RCC 7860 (cell line): ENCODE measurements around the gene CD3D.
A peak's percentile ranks its signal among the peaks of the same experiment; 100 is the strongest.

Experiments
- DNase-seq: peaks from one replicate; pipeline ENCODE4 v3.0.0-alpha.2; 2015; ENCODE audit warnings: low spot score
- FAIRE-seq: peaks from 2 replicates; lab custom pipeline; 2012; peaks lifted over from hg19 to GRCh38; lab: Jason Lieb, UNC

CD3D gene

GRCh38 chr11:118342503-118343161 lies at the start of gene CD3D:
CD3D (minus strand) TSS chr11:118342705; CDS start chr11:118342607, 98 bp downstream.
- FAIRE-seq (no peak), DNase-seq (no peak)

GRCh38 chr11:118383657-118384056 lies 41.2 kb upstream of the CD3D start:
- DNase-seq, result no peak
- FAIRE-seq, result no peak

- FAIRE-seq (no peak), DNase-seq (no peak)
Observed at GRCh38 chr11:118382954-118383353, 40.4 kb upstream of the CD3D start.

GRCh38 chr11:118380571-118380970 lies 38.1 kb upstream of the CD3D start:
- DNase-seq, result no peak
- FAIRE-seq, result no peak

- DNase-seq, result no peak
- no peak for FAIRE-seq
Observed at GRCh38 chr11:118379497-118379896, 37.0 kb upstream of the CD3D start.

GRCh38 chr11:118375978-118376377 lies 33.5 kb upstream of the CD3D start:
- DNase-seq (no peak), FAIRE-seq (no peak)

DNA sequence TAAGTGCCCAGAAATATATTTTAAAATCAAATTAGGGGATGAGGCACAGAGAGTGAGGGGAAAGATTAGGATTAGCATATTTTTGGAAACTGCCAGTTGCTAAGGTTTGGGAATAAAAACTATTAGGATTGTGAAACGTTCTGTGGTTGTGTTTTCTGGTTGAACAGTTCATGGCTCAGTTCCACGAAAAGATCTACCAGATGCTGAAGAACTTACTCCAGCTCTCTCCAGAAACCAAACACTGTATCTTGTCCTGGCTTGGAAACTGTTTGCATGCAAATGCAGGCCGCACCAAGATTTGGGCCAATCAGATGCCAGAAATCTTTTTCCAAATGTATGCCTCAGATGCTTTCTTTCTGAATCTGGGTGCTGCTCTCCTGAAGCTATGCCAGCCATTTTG lies 32.2 kb upstream of the CD3D start:
- no peak for FAIRE-seq
- no peak for DNase-seq

DNA sequence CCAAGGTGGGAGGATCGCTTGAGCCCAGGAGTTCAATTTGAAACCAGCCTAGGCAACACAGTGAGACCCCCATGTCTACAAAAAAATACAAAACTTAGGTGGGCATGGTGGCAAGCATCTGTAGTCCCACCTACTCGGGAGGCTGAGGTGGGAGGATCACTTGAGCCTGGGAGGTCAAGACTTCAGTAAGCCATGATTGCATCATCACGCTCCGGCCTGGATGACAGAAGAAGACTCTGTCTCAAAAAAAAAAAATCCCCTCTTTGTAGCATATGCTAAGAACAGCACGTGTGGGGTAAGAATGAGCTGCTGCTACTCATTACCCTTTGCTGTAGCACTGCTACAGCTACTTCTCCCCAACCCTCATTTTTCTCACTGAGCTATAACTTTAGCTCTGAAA lies 31.4 kb upstream of the CD3D start:
- DNase-seq (no peak), FAIRE-seq (no peak)

DNA sequence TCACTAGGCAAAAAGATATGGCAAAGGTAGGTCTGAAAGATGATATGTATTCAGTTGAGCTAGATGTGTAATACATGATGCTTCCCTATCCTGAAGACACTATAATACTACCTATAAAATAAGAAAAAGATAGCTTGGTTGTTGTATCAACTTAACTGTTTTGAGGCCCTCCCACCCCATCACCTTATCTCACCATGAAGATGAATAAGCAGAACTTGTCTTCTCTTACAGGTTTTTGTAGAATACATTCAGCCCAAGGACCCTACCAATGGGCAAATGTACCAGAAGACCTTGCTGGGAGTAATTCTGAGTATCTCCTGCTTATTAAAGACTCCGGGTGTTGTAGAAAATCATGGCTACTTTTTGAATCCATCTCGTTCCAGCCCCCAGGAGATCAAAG lies 30.8 kb upstream of the CD3D start:
- FAIRE-seq, result no peak

DNA sequence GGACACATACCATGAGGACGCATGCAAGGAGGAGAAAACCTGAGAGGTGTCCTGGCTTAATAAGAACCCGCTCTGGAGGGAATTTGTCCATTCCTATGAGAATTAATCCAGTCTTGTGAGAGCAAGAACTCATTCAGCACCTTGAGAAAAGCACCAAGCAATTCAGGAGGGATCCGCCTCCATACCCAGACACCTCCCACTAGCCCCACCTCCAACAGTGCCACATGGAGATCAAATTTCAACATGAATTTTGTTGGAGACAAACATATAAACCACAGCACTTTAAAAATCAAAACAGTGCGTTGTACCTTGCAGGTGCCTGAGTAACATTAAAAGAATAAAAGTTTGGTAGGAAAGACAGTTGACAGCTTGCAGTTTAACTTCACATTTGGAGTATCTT lies 28.3 kb upstream of the CD3D start:
- DNase-seq, result no peak
- no peak for FAIRE-seq

More for the DNA sequence above, 30.8 kb upstream of the CD3D start:
- no peak for DNase-seq

GRCh38 chr11:118366287-118366686 lies 23.8 kb upstream of the CD3D start:
- DNase-seq (no peak), FAIRE-seq (no peak)

DNA sequence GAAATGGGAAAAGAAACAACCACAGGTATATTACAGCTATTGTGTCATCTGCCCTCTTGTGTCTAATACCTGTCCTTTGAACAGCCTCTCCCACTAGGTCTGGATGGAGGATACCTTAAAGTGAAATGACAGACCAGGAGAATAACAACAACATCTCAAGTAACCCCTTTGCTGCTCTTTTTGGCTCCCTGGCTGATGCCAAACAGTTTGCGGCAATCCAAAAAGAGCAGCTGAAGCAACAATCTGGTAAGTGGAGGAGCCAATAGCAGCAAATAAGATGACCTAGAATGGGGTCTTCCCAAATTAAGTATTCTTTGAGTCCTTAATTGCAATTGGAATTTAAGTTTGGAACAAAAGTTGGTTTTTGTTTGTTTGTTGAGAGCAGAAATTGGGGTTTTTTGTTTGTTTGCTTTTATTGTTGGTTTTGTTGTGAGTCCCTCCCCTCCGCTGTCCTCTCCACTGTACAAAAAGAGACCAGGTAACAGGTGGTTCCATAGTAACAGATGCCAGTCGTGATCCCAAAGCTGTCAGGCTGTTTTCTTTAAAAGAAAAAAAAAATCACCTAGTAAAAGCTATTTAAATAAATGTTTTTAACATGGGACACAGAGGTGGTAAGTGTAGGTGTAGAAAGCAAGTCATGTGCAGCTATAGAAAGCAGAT lies 22.6 kb upstream of the CD3D start:
- FAIRE-seq (no peak), DNase-seq (no peak)

DNA sequence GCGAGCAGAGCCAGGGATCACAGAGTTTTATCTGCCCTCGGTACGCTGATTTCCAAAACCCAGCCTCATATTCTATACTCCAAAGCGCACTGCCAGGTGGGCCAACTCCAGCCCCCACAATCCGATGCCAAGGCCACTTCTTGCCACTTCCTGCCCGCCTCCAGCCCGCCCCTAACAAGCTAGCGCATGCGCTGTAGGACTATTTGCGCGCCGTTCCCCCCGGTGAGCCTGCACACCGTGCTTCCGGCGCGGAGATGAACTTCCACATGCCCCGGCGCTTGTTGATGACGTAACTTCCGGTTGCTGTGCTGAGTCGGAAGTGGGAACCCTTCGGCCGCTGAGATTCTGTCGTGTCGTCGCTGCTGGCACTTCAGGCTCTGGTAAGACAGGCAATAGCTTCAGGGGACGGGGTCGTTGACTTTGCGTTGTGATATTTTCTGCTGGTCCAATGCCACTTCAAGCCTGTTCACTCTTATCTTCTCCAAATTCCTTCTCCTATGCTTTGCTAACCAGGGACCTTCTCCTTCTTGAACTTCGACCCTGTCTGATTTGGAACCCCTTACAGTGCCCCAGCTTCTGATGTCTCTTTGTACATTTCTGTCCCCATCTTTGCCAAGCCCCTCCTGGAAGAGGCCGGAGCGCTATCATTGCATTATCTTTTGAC lies 16.9 kb upstream of the CD3D start, which contains the start of gene UBE4A:
TSS of gene UBE4A (plus strand) at position 306 of the 664 bp plus-strand sequence. CDS start 5,481 bp downstream, outside the sequence.
- FAIRE-seq (peak; percentile 52), DNase-seq (peak; percentile 84)

DNA sequence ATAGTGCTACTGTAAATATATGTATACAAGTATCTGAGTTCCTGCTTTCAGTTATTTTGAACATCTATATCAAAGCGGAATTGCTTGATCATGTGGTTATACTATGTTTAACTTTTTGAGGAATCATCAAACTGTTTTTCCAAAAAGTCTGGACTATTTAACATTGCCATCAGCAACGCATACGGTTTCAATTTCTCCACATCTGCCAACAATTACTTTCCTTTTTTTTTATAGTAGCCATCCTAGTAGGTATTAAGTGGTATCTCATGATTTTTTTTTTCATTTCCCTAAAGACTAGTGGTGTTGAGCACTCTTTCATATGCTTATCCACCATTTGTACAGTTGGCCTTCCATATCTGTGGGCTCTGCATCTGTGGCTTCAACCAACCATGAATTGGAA lies 15.6 kb upstream of the CD3D start:
- no peak for DNase-seq
- FAIRE-seq, result no peak

DNA sequence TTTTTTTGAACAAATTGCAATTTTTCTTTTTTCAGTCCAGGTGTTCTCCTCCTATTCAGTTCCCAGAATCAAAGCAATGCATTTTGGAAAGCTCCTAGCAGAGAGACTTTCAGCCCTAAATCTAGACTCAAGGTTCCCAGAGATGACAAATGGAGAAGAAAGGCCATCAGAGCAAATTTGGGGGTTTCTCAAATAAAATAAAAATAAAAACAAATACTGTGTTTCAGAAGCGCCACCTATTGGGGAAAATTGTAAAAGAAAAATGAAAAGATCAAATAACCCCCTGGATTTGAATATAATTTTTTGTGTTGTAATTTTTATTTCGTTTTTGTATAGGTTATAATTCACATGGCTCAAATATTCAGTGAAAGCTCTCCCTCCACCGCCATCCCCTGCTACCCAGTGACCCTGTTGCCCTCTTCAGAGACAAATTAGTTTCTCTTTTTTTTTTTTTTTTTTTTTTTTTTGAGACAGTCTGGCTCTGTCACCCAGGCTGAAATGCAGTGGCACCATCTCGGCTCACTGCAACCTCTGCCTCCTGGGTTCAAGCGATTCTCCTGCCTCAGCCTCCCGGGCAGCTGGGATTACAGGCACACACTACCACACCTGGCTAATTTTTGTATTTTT lies 10.7 kb upstream of the CD3D start:
- FAIRE-seq (no peak), DNase-seq (no peak)

GRCh38 chr11:118349475-118349874 lies 7.0 kb upstream of the CD3D start:
- DNase-seq (no peak), FAIRE-seq (no peak)

DNA sequence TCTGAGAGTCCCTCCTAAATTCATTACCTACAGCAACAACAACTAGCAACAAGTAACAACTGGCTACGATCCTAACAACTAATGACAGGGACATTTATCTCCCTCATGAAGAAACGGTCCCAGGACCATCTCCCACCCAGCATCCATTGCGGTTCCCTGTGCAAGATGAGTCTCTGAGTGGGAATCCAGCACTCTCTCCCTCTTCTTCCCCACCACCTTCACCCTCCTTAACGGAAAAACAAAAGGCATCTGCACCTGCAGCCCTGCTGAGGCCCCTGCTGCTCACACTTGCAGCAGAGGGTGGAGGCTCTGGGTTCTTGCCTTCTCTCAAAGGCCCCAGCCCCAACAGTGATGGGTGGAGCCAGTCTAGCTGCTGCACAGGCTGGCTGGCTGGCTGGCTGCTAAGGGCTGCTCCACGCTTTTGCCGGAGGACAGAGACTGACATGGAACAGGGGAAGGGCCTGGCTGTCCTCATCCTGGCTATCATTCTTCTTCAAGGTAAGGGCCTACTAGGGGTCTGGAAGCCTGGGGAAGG lies 1.5 kb upstream of the CD3D start, which contains the start of gene CD3G:
TSS of gene CD3G (plus strand) at position 364 of the 535 bp plus-strand sequence. CDS start at position 444, 80 bp downstream.
- DNase-seq (no peak), FAIRE-seq (no peak)

GRCh38 chr11:118343248-118343647 lies 743 bp upstream of the CD3D start:
- DNase-seq (no peak), FAIRE-seq (no peak)

DNA sequence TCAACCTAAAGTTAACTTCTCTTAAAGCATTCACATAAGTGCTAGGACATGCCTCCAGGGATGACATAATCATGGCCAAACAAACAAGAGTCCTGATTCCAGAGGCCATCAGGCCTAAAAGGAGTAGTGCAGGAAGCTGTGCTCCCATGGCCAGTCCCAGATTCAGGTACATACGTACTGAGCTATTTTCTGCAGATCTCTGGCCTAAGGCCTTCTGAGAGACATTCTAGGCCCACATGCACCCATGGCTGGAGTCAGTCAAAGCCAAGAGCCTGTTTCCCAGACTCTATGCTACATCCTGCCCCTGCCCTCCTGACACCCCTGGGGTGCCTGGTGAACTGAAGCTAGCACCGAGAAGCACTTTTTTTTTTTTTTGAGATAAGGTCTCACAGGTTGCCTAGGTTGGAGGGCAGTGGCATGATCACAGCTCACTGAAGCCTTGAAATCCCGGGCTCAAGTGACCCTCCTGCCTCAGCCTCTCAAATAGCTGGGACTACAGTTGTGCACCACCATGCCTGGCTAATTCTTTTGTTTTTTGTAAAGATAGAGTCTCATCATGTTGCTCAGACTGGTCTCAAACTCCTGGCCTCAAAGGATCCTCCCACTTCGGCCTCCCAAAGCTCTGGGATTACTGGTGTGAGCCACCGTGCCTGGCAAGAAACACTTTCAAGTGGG lies 553 bp downstream of the CD3D start:
- no peak for DNase-seq
- no peak for FAIRE-seq

GRCh38 chr11:118341261-118341660 lies 1.2 kb downstream of the CD3D start:
- FAIRE-seq (no peak), DNase-seq (no peak)

GRCh38 chr11:118340449-118340848 lies 2.1 kb downstream of the CD3D start:
- FAIRE-seq (no peak), DNase-seq (no peak)
